ENCODE results near the gene TMEM123. TPM values are rescaled to one million over a fixed set of nuclear protein-coding genes. Genes with fewer than 3 reads are reported as not detected.

Gene TMEM123
- total and polyA plus RNA-seq, 2 of the 13 experiments (the other 11 are each of a cell fraction or from before 2014, with no cell fraction given) = 365 to 2,761 TPM

- TF ChIP-seq TEAD2 (CRISPR knock-in tag; IDR thresholded peaks at IDR 0.05) = no peak
- TF ChIP-seq FOSL1 (CRISPR knock-in tag; IDR thresholded peaks at IDR 0.05; ENCODE audit: borderline replicate concordance) = no peak
- no peak for TF ChIP-seq CERS6 (CRISPR knock-in tag; IDR thresholded peaks at IDR 0.05)
- TF ChIP-seq KLF15 (CRISPR knock-in tag; IDR thresholded peaks at IDR 0.05; ENCODE audit: borderline replicate concordance) = no peak
- TF ChIP-seq NBN (conservative IDR thresholded peaks at IDR 0.05) = no peak
- TF ChIP-seq FOXC1 (CRISPR knock-in tag; IDR thresholded peaks at IDR 0.05; ENCODE audit: borderline replicate concordance) = no peak
- no peak for TF ChIP-seq NCOA1 (CRISPR knock-in tag; IDR thresholded peaks at IDR 0.05)
- 0 out of 2 replicates have a peak, but pooled peaks have one; percentile 15 for TF ChIP-seq NR2C2 (CRISPR knock-in tag; IDR thresholded peaks at IDR 0.05; ENCODE audit: borderline replicate concordance)
- no peak for TF ChIP-seq SOX6 (IDR thresholded peaks at IDR 0.05)
- TF ChIP-seq SOX6 (CRISPR knock-in tag; IDR thresholded peaks at IDR 0.05) = peak; percentile 54; the same call in 1 of the 2 replicates
- TF ChIP-seq KLF6 (CRISPR knock-in tag; IDR thresholded peaks at IDR 0.05) = no peak
- no peak for TF ChIP-seq ATF2 (CRISPR knock-in tag; IDR thresholded peaks at IDR 0.05)
- no peak for TF ChIP-seq ZNF841 (CRISPR knock-in tag; IDR thresholded peaks at IDR 0.05; ENCODE audit: borderline replicate concordance)
- no peak for TF ChIP-seq ZNF382 (CRISPR knock-in tag; IDR thresholded peaks at IDR 0.05; ENCODE audit: borderline replicate concordance)
- TF ChIP-seq ARID5B (CRISPR knock-in tag; IDR thresholded peaks at IDR 0.05) = peak; percentile 70
- TF ChIP-seq FIP1L1 (IDR thresholded peaks at IDR 0.05; ENCODE audit: borderline replicate concordance, insufficient read depth, low read depth, low read length) = no peak
- TF ChIP-seq ZNF552 (CRISPR knock-in tag; IDR thresholded peaks at IDR 0.05; ENCODE audit: borderline replicate concordance) = no peak
- TF ChIP-seq SYNCRIP (IDR thresholded peaks at IDR 0.05; ENCODE audit: insufficient read depth, low read depth, low read length) = no peak
- TF ChIP-seq ZNF597 (CRISPR knock-in tag; IDR thresholded peaks at IDR 0.05) = no peak
- 0 out of 2 replicates have a peak, but pooled peaks have one; percentile 19 for TF ChIP-seq HDAC2 (CRISPR knock-in tag; IDR thresholded peaks at IDR 0.05)
- no peak for TF ChIP-seq RNF2 (conservative IDR thresholded peaks at IDR 0.05; ENCODE audit: low read depth)
- no peak for TF ChIP-seq ZBTB10 (CRISPR knock-in tag; IDR thresholded peaks at IDR 0.05; ENCODE audit: borderline replicate concordance)
These were observed 3.7 kb downstream of the TMEM123 start (continued) for GRCh38 chr11:102448869-102449224.

Measured in HepG2 (cell line).